Fibroblast of the aortic adventitia (primary cell): ENCODE data around the gene SH3GL2. TPM values are rescaled to one million over a fixed set of nuclear protein-coding genes. Genes with fewer than 3 reads are reported as not detected.

ENCODE experiments used
- DNase-seq: peaks from one replicate; pipeline ENCODE4 v3.0.0-alpha.2; 2010; ENCODE audit warnings: low read depth
- H3K4me3 ChIP-seq: 2 replicates; pipeline ENCODE4 v1.5.1; 2011; ENCODE audit warnings: low read depth, mild to moderate bottlenecking, control low read depth, low read length, moderate library complexity
- CTCF ChIP-seq: IDR thresholded peaks from 2 replicates; pipeline ENCODE4 v1.5.1; 2011; ENCODE audit warnings: mild to moderate bottlenecking, low read length, control low read depth, inconsistent platforms; ENCODE audit not compliant: insufficient read depth
- total RNA-seq: library from RNA; depleted of rRNA; stranded (reverse); fragments of >200 nt; gene quantifications from 2 replicates; pipeline ENCODE4 v1.2.3, GENCODE V29; 2012; ENCODE audit warnings: low replicate concordance

Gene SH3GL2
- total RNA-seq, 1 donor: 0.18 TPM

DNA sequence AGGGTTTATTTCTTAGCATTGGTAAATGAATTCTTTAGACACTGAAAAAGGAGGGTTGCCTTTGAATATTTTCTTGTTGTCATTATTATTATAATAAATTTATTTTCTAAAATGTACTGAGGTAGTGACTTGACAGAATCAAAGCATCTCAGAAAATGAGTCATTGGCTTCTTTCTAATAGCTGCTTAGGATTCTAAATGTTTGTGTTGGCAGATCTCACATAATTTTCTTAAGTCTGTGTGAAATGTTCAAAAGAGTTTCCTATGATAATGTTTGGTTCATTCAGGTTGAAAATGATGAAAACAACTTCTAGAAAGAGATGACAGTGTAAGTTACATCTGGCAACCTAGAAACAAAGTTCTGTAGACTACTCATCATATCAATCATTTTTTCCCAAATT lies 69.7 kb downstream of the SH3GL2 start:
- DNase-seq: no peak
- no peak for TF ChIP-seq CTCF
- H3K4me3 ChIP-seq: no peak overlapping the region

DNA sequence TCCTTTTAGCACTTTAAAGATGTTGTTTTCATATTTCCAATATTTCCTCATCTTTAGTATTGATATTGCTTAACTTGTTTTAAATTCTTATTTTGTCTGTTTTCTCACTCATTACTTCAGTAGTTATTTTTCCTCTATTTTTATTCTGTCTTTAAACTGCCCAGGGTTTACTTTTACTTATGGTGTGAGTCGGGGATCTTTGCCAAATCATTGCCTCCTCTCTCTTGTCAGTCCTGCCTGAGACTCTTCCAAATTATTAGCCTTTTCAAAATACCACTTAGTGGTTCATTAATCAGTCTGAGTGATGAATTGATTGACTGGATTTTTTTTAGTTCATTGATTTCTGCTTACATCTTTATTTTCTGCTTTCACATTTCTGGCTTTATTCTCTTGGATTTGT lies 72.9 kb downstream of the SH3GL2 start:
- DNase-seq: no peak
- no peak for TF ChIP-seq CTCF
- no peak overlapping the region for H3K4me3 ChIP-seq

DNA sequence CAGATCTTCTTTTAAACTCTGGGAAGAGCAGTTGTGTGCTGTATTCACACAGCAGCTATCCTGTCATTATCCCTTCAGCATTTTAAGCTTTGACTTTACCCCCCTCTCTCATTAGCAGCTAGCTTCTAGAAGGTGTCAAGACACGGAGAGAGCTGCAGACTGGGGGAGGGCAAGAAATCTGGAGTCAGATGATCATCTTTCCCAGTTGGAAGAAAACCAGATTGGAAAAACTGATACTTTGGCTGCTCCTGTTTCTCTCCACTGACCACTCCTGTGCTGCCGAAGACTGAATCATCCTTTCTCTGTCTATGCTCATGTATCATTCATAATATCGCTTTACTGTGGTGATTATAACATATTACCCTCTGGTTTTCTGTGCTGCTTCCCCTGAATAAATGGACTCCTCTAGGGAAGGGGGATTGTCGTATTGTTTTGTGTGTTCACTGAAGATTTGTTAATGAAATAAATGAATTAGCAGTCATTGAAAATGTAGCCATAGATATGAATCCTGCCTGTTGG lies 75.1 kb downstream of the SH3GL2 start:
- no peak for DNase-seq
- no peak overlapping the region for H3K4me3 ChIP-seq
- TF ChIP-seq CTCF: no peak

DNA sequence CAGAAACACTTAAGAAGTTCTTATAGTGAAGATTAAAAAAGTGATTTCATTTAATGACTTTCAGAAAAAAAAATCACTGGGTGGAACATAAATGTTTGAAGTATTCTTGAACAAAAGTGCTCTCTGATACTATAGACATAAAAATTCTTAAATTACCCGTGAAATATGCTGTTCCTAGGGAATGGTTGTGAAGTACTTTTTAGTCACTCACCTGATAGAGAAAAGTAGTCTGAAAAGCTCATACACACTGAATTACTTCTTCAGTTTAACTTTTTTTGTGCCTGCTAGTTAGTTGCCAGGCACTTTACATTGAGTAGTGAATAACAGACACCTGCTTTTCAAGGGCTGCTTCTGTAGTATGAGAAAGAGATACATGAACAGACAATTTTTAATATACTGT lies 78.0 kb downstream of the SH3GL2 start:
- TF ChIP-seq CTCF: no peak
- DNase-seq: no peak

DNA sequence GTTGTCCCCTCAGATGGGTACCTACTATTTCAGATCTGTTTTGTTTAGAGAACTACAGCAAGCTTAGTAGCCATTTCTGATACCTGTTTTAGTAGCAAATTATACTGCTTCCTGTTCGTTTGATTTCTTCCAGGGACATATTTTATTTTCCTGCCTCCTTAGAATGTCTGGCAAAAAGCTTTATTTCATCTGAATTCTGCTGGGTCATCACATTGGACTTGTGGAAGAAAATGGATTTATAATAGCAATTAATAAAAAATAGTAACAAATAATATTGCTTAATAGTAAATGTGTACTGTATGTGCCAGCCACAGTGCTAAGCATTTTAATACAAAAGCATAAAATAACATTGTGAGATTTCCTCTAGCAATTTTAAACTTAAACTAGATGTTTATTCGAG lies 79.4 kb downstream of the SH3GL2 start:
- H3K4me3 ChIP-seq: no peak overlapping the region
- no peak for DNase-seq
- TF ChIP-seq CTCF: no peak

More for the DNA sequence above, 78.0 kb downstream of the SH3GL2 start:
- H3K4me3 ChIP-seq: no peak overlapping the region

- H3K4me3 ChIP-seq: no peak overlapping the region
- DNase-seq: no peak
- no peak for TF ChIP-seq CTCF
Observed at GRCh38 chr9:17660158-17660557, 81.3 kb downstream of the SH3GL2 start.

- TF ChIP-seq CTCF: no peak
Observed at GRCh38 chr9:17665450-17665849, 86.6 kb downstream of the SH3GL2 start.

More at GRCh38 chr9:17665450-17665849, 86.6 kb downstream of the SH3GL2 start:
- no peak for DNase-seq
- H3K4me3 ChIP-seq: no peak overlapping the region
